Dedifferentiated amniotic fluid mesenchymal stem cell (primary cell): ENCODE data around the gene LRIG2.
"Not testable (repeated sequence)": the region's sequence is repeated elsewhere in the genome, so short reads cannot be mapped to it uniquely, and the experiment has no call there.

Source experiments
- DNase-seq: peaks from one replicate; pipeline ENCODE4 v3.0.0-alpha.2; 2016; ENCODE audit errors: extremely low spot score

The LRIG2 gene

GRCh38 chr1:113072757-113073478 is at the start of gene LRIG2:
Gene LRIG2 (plus strand): TSS chr1:113073198. CDS start chr1:113073407, 209 bp downstream.
- DNase-seq, result peak; percentile 99

- not testable (repeated sequence) for DNase-seq
Observed at GRCh38 chr1:113023316-113023715, 49.7 kb upstream of the LRIG2 start.

- DNase-seq, result no peak
Observed at GRCh38 chr1:113027007-113027406, 46.0 kb upstream of the LRIG2 start.

- no peak for DNase-seq
Observed at GRCh38 chr1:113027449-113027848, 45.5 kb upstream of the LRIG2 start.

- no peak for DNase-seq
Observed at GRCh38 chr1:113029822-113030221, 43.2 kb upstream of the LRIG2 start.

GRCh38 chr1:113031171-113031933 is 41.6 kb upstream of the LRIG2 start:
- DNase-seq, result no peak

- DNase-seq, result no peak
Observed at GRCh38 chr1:113035086-113035485, 37.9 kb upstream of the LRIG2 start.

GRCh38 chr1:113036639-113037321 is 36.2 kb upstream of the LRIG2 start:
- DNase-seq, result no peak

GRCh38 chr1:113040041-113040440 is 33.0 kb upstream of the LRIG2 start:
- no peak for DNase-seq

GRCh38 chr1:113040718-113041412 is 32.1 kb upstream of the LRIG2 start:
- no peak for DNase-seq

- DNase-seq, result no peak
Observed at GRCh38 chr1:113041569-113042284, 31.3 kb upstream of the LRIG2 start.

GRCh38 chr1:113042285-113043143 is 30.5 kb upstream of the LRIG2 start:
- peak; percentile 71 for DNase-seq

GRCh38 chr1:113043144-113043488 is 29.9 kb upstream of the LRIG2 start:
- DNase-seq, result not testable (repeated sequence)

- DNase-seq, result no peak
Observed at GRCh38 chr1:113046569-113046968, 26.4 kb upstream of the LRIG2 start.

GRCh38 chr1:113048064-113048463 is 24.9 kb upstream of the LRIG2 start:
- DNase-seq, result no peak

GRCh38 chr1:113053344-113054126 is 19.5 kb upstream of the LRIG2 start:
- no peak for DNase-seq

- no peak for DNase-seq
Observed at GRCh38 chr1:113055570-113055969, 17.4 kb upstream of the LRIG2 start.

GRCh38 chr1:113057006-113057405 is 16.0 kb upstream of the LRIG2 start:
- no peak for DNase-seq

GRCh38 chr1:113058941-113059706 is 13.9 kb upstream of the LRIG2 start:
- no peak for DNase-seq
